Measurements from ENCODE around the gene VEGFB.
"Not testable (repeated sequence)": the region's sequence is repeated elsewhere in the genome, so short reads cannot be mapped to it uniquely, and the experiment has no call there.

VEGFB gene

DNA sequence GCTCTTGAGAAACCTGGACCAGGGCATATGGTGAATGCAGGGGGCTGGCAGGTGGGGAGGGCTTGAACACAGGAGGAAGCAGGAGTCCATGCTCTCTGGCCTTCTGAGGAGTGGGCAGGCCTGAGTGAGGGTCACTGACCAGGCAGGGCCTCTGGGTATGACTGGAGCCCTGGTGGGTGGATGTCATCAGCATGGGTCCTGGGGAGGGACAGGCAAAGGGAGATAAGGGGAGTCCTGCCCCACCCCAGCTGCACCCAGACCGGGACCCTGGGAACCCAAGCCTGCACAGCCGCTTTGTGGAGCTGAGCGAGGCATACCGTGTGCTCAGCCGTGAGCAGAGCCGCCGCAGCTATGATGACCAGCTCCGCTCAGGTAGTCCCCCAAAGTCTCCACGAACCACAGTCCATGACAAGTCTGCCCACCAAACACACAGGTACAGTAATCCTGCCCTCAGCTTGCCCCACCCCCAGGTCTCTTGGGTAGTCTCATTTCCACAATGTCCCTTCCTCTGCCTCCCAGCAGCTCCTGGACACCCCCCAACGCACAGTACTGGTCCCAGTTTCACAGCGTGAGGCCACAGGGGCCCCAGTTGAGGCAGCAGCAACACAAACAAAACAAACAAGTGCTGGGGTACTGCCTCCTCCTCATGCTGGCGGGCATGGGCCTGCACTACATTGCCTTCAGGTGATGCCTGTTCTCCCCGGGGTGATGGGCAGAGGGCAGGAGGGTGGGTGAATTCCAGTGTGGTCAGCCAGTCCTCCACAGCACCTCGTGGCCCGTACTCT is 2.0 kb upstream of the VEGFB start:
- no peak for DNase-seq

DNA sequence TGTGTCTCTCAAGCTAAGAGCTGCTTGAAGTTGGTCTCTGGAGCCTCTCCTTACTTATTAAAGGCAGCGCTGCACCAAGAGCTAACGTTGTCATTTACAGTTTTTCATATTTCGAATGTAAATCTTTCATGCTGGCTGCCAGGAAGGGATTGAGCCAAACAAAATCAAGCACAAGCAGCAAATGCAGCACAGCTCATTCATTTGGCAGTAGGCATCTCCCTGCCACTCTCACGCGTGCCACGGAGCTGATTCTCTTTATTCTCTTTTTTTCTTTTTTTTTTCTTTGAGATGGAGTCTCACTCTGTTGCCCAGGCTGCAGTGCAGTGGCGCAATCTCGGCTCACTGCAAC is 1.4 kb upstream of the VEGFB start:
- DNase-seq, result no peak

DNA sequence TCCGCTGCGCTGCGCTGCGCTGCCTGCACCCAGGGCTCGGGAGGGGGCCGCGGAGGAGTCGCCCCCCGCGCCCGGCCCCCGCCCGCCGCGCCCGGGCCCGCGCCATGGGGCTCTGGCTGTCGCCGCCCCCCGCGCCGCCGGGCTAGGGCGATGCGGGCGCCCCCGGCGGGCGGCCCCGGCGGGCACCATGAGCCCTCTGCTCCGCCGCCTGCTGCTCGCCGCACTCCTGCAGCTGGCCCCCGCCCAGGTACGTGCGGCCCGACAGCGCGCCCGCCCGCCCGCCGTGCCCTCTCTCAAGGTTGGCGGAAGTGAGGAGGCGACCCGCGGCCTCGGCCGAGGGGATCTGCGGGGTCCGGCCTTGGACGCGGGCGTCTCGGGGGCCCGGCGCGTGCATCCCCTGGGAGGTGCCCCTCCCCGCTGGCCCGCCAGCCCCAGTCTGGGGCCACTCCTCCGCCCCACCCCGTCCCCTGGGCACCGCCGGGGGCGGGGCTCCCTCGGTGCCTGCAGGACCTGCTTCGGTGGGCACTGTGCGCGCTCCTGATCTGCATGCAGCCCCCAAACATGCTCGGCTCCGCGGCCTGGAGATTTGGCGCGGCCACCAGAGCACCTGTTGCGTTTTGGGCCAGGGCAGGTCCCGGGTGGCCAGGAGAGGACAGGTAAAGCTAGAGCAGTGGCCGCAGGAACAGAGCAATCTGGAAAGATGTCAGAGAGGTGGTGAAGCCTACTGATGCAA is 429 bp downstream of the VEGFB start:
- DNase-seq, result peak; percentile 53

DNA sequence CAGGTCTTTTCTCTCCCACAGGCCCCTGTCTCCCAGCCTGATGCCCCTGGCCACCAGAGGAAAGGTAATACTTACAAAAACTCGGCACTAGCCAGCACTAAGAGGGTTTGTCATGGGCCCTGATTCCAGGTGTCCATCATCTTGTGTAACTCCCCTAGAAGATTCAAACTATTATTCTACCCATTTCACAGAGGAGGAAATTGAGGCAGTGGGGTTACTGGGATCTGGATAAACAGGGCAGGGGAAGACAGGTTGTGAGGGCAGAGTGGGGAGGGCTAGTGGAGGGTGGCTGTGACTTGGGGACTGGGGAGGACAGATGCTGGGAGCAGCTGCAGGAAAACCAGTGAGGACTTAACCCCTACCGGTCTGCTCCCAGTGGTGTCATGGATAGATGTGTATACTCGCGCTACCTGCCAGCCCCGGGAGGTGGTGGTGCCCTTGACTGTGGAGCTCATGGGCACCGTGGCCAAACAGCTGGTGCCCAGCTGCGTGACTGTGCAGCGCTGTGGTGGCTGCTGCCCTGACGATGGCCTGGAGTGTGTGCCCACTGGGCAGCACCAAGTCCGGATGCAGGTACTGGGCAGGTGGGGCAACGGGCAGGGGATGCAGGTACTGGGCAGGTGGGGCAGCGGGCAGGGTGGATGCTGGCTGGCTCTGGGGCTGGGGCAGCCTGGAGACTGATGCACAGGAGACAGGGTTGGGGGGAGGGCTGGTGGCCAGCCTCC is 1.2 kb downstream of the VEGFB start:
- no peak for DNase-seq

DNA sequence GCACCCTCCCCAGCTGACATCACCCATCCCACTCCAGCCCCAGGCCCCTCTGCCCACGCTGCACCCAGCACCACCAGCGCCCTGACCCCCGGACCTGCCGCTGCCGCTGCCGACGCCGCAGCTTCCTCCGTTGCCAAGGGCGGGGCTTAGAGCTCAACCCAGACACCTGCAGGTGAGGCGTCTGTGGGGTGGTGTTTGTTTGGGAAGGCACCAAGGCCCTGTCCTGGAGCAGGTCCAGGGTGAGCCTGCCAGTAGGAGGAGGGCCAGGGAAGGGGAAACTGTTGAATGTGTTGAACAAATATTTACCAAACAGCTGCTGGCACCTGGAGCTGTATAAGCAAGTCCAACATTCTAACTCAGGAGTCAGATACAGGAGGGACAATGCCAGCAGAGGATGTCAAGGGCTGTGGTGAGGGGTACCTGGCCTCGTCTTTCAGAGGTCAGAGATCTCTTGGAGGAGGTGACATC is 3.1 kb downstream of the VEGFB start:
- DNase-seq, result no peak

DNA sequence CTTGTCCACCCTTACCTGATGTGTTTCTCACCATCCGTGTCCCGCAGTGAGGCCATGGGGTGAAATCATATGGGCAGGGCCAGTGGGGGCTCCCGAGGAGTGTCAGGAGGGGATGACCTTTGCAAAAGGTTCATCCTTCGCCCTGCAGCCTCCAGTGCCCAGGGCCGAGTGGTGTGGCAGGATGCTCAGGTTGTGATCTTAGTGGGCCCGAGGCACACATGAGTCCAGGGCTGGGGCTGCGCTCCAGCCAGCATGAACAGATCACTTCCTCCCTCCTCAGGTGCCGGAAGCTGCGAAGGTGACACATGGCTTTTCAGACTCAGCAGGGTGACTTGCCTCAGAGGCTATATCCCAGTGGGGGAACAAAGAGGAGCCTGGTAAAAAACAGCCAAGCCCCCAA is 3.7 kb downstream of the VEGFB start:
- no peak for DNase-seq

DNA sequence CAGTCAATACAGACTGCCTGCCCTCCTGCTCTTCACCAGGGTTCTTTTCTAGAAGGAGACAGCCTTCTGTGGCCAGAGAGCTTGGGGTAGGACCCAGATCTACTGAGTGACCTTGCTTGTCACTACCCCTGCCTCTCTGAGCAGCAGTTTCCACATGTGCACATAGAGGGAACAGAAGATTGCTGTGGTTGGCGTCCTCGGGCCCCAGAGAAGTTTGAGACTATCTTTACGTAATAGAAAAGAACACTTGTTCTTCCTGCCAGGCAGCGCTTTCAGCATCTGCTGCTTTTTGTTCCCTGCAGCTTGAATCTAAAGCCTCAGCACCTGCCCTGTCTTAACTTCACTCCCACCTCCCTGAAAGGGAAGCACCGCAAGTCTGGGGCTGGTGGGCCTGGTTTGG is 4.6 kb downstream of the VEGFB start:
- DNase-seq, result no peak

DNA sequence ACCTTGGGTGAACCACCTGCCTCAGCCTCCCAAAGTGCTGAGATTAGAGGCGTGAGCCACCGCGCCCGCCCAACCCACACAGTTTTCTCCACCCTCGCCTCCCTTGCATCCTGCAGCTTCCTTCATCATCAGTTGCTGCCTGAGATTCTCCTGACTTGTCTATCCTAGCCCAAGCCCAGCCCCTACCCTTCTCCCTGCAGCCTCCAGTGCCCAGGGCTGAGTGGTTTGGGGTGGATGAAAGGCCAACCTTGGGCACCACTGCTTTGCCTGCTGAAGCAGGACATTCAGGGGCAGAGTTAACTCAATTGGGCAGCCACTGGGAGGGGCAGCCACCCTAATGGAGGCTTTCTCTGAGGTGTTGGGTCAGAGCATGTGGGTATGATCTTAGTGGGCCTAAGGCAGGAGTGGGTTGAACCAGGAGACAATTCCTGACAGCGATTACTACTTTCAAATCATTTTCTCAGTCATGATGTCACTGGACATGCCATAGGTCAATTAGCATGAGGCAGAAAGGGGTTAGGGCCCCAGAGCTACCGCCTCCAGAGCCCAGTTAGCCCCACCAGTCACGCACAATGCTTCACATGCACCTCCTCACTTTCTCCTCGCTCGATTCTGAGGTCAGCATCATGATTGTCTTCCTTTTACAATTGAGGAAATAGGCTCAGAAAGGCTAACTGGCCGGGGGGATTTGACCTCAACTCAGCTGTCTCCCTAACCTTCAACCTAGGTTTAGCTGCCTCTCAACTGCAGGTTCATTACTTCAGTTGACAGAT is 5.5 kb downstream of the VEGFB start:
- no peak for DNase-seq

DNA sequence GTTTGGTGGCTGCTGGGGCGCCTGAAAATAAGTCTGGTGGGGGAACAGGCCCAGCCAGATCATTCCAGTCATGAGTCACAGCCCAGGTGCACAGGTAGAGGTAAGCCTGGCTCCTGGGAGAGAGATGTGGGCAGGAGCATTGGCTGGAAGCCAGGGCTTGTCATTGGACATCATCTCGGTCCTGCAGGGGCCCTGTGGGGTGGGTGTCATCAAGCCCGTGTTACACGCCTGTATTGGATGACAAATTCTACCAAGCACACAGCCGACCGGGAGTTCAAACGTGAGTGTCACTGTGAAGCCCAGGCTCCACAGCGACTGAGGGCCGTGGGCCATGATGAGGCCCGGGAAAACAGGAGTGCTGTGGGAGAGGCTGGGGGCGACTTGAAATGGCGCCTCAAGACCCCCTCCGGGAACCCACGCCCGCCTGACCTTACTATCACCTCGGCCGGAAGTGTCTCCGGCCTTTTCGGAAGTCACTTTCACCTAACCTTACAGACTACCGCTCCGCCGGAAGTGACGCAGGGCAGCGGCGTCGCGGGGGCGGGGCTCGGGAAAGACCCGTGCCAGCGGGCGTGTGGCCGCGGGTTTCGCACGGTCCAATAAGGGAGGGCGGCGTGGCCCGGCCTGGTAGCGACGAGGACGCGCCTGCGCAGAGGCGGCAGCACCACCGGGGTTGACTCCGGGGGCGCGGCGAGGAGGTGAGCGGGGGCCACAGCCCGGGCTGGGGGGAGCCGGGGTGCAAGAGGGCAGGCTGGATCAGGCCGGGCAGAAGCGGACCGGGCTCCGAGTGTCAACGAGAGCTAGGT is 6.3 kb downstream of the VEGFB start, which contains the start of gene FKBP2:
Gene FKBP2, plus strand, starts transcription at position 661 of the 806 bp plus-strand sequence. CDS start 1,293 bp downstream, outside the sequence.
- peak; percentile 96 for DNase-seq

DNA sequence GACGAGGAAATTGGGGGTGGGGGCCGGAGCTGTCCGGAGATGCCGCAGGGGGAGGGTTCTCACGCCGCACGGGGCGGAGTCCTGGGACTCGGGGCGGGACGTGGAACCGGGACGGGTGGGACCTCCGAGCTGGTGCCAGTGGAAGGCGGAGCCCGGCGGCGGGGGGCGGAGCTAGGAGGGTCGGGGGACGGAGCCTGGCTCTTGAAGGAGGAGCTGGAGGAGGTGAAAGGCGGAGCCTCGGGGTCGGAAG is 6.8 kb downstream of the VEGFB start:
- DNase-seq, result peak; percentile 98

DNA sequence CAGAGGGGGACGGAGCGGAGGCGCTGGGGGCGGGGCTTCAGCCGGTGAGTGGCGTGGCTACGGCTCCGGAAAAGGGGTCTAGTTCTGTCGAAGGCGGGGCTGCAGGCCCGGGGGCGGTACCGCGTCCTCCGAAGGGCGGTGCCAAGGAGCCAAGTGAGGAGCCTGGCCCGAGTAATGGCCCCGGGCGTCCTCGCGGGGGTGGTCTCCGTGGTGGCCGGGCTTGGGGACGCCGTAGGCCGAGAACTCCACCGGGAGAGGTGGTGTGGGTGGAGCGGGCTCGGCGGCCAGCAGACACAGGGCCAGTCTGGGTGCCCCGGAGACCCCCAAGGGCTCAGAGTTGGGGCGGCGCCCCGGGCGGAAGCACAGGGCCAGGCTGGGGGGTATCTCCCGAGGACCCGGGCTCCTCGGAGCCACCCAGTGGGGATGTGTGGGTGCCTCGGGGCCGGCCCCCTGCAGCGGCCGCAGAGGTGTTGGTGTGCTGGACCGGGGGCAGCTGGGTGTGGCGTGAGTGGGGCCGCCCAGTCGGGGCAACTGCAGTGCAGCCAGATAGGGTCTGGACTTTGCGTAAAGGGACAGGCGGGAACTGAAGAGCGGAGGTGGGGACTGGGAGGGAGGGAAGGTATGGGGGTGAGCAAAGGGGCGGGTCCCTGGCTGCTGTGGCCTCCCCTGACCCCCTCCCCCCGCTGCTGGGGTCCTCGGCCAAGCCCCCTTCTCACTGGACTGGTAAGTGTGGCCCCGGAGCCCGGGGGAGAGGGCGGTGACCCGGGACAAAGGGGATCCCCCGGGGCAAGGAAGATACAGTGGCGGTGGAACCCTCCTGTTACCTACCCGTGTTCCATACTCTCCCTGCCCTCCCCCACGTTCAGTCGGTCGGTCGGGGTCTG is 7.3 kb downstream of the VEGFB start:
- DNase-seq, result peak; percentile 63

DNA sequence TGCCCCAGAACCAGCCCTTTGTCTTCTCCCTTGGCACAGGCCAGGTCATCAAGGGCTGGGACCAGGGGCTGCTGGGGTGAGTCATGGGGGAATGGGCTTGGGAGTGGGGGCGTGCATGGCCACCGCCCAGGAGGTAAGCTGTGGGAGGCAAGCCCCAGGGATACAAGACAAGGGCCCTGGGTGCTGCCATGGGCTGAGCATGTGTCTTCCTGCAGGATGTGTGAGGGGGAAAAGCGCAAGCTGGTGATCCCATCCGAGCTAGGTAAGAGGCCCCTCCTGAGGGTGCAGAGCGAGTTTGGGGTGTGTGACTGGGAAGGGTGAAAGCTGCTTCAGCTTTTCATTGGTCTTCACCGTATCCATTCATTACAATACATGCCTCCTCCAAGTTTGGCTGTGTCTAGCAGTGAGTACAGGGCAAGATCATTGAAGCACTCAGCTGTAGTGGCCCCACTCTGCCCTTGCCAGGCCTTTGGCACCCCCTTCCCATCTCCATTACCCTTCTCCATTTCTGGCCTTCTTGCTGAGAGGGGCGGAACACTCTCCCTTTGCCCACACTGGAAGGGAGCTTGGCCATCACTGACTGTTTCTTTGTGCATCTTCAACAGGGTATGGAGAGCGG is 9.0 kb downstream of the VEGFB start:
- DNase-seq, result no peak

DNA sequence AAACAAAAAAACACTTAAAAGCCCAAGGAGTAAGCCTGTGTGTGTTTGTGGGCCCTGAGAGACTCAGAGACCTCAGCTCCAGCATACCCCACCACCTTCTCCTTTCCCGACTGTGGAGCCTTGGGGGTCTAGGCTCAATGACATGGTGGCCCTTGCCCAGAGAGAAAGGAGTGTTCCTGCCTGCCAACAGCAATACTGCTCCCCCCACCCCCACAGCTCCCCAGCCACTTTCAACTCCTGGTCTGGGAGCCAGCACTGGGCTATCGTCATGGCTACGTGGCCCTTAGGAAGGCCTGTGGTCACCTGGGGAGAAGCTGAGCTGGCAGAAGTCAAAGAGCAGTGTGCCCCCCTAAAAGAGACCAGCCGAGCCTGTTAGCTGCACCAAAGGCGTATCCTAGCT is 9.7 kb downstream of the VEGFB start:
- DNase-seq, result no peak

DNA sequence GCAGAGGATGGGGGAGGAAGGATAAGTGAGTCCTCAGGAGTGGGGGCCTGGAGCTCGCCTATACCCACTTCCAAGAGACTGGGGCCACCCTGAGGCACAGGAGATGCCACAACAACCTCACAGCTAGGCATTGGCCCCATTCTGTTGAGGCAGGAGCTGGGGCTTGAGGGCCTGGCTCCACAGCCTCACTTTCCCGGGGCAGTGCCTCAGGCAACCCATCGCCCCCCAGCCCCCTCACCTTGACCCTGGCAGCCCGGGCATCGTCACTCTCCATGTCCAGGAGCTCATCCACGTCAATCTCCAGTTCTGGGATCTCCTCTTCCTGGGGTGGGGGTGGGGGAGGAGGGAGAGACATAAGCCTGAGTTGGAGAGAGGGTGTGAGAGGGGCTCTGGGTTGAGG is 10.6 kb downstream of the VEGFB start:
- DNase-seq, result no peak

DNA sequence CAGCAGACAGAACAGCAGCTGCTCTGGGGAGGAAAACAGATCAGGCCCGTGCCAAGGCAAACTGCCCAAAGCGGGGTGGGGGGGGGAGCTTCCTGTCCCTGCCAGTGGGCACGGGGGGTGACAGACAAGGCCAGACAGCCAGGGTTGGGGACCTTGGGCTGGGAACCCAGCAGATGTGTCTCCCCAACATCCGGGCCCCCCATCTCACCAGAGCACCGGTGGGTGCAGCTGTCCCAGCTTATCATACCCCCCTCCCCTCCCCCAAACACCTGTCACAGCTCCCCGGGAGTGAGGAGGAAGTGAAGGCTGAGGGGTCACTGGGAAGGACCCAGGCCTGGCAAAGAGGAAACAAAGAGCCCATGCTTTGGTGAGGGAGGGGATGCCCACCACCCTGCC is 11.0 kb downstream of the VEGFB start:
- DNase-seq, result no peak

DNA sequence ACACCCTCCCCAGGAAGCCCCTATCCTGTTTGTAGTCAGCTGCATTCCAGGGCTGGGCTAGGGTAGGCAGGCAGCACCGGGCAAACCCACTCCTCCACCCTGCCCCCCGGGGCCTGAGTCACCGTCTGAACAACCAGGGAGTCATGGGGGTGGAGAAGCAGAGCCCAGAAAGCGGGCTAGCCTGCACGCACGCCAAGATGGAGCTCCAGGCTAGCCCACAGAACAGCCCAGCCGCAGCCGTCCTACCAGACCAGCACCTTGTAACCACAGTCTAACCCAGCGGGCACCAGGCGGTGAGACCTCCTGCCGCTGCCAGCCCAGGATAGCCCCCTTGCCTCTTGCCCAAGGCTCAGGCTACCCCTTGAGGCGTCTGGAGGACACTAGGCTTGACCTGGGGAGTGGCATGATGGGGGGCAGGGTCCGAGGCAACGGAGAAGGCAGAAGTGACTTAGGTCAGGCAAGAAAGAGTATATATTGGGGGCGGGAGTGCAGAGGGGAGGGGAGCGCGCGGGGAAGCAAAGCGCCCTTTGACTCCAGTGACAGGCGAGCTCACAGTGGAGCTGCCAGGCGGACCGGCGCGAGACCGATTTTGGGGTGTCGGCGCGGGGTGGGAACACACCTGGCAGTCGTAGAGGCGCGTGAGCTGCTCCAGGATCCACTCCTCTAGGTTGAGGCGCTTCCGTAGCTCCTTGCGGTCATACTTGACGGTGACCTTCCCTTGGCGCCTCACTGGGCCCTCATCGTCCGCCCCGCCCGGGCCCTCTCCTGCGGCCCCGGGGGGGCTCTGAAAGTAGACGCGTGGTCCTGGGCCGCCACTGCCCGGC is 11.6 kb downstream of the VEGFB start:
- DNase-seq, result peak; percentile 42

DNA sequence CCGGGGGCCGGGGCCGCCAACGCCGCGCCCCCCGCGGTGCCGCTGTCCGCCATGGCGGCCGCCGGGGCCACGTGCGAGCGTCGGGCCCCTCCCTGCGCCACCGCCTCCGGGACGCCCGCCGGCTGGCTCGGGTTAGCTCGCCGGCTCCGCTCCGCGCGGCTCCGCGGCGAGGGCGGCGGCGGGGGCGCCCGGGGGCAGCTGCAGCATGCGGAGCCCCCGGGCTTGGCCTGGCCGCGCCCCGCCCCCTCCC is 12.2 kb downstream of the VEGFB start:
- DNase-seq, result not testable (repeated sequence)

DNA sequence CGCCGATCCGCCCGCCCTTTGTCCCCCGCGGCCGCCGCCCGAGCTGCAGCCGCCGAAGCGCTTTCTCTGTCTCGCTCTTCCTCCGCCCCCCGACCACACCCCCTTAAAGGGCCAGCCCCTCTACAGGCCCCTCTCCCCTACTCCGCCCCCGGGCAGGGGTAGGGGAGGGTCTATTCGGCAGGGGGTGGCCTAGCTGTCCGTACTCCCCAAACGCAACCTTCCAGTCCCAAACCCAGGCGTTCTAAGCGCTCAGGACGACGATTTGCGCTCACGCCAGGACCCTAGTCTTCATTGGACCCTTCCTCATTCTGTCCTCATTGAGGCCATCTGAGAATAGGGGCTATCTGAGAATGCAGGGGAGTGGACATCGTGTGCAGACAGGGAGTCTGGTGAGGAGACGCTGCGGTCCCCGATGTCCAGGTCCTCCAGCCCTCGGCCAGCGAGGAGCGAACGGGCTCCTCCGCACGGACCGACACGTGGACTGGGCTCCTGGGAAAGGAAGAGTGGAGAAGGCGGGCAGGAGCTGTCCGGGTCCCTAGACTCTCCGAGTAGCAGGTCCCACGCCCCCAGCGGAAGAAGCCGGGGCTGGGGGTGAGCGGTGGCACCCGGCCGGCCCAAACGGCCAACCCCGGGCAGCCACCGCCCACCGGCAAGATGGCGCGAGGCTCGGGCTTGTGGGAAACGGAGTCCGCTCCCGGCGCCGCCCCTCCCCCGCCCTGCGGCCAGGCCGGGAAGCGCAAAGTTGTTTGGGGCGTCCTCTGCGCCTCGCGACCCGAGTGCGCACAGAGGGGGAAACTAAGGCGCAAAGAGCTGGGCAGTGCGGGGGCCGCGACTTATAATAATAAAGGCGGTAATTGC is 12.7 kb downstream of the VEGFB start, which contains the start of gene PPP1R14B:
Gene PPP1R14B, minus strand, starts transcription at position 73 of the 858 bp plus-strand sequence. CDS start 270 bp downstream, outside the sequence.
- peak; percentile 91 for DNase-seq

Measured in NCI-H82 (cell line).